Measurements from ENCODE around the gene AQP6.

DNA sequence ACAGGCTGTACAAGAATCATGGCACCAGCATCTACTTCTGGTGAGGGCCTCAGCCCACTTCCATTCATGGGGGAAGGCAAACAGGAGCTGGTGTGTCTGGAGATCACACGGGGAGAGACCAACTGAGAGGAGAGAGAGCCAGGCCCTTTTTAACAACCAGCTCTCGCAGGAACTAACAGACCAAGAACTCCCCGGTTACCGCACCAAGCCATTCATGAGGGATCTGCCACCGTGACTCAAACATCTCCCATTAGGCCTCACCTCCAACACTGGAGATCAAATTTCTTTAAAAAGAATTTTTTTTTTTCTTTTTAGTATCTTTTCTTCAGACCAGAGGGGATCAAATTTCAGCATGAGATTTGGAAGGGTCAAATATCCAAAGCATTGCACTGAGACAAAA lies 39.0 kb upstream of the AQP6 start:
- TF ChIP-seq EZH2phosphoT487 (IDR thresholded peaks at IDR 0.05; ENCODE audit: insufficient read depth, low read depth) (no peak), EZH2 (IDR thresholded peaks at IDR 0.05; ENCODE audit: insufficient read depth, poor library complexity, severe bottlenecking) (no peak)

All from GM23248 (cell line).